Mesothelial cell of epicardium (in vitro differentiated cells): ENCODE data around the gene CYB561. TPM values are rescaled to one million over a fixed set of nuclear protein-coding genes. Genes with fewer than 3 reads are reported as not detected.

ENCODE experiments used
- DNase-seq, 2 experiments: peaks; one replicate each; pipeline ENCODE4 v3.0.0; 2021; ENCODE audit warnings: low spot score in 2 of 2; ENCODE audit not compliant: unreplicated experiment in 2 of 2
- H3K27ac Mint-ChIP-seq: 2 replicates; pipeline ENCODE4 v1.8.0; 2021; ENCODE audit warnings: mixed read lengths
- H3K27me3 Mint-ChIP-seq: 2 replicates; pipeline ENCODE4 v1.8.0; 2021; ENCODE audit warnings: low read depth, mixed read lengths
- H3K36me3 Mint-ChIP-seq: 2 replicates; pipeline ENCODE4 v1.8.0; 2021; ENCODE audit warnings: mixed read lengths
- H3K4me1 Mint-ChIP-seq: 2 replicates; pipeline ENCODE4 v1.8.0; 2021; ENCODE audit warnings: mixed read lengths
- H3K4me3 Mint-ChIP-seq: 2 replicates; pipeline ENCODE4 v1.8.0; 2021; ENCODE audit warnings: mild to moderate bottlenecking, moderate library complexity, mixed read lengths
- H3K9me3 Mint-ChIP-seq: 2 replicates; pipeline ENCODE4 v1.8.0; 2021; ENCODE audit warnings: mixed read lengths
- total RNA-seq: library from RNA; stranded (reverse); gene quantifications from 3 replicates; pipeline ENCODE4 v1.2.1, GENCODE V29; 2021
- TF ChIP-seq, protein P1 (sequence below): fragments of 200-600 bp; sonication (generic); IDR thresholded peaks from one replicate; pipeline ENCODE4 v1.5.0; 2021; ENCODE audit warnings: antibody characterized with exemption; ENCODE audit not compliant: unreplicated experiment

The CYB561 gene
- total RNA-seq, 1 donor from 2014 or later, result 21.5 TPM

DNA sequence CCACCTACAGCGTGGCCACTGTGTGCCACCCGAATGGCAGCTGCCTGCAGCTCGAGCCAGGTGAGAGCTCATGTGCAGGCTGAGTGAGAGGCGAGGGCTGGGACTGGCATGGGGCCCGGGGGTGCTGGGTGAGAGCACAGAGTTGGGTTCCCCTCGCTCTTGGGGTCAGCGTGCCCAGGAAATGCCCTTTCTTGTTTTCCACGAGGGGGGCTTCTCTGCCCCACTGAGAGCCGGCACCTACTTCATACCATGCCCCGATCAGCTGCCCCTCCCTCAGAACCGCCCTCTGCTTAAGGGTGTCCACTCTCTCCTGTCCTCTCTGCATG lies 40.9 kb upstream of the CYB561 start:
- DNase-seq, result no peak
- TF ChIP-seq, protein P1, sequence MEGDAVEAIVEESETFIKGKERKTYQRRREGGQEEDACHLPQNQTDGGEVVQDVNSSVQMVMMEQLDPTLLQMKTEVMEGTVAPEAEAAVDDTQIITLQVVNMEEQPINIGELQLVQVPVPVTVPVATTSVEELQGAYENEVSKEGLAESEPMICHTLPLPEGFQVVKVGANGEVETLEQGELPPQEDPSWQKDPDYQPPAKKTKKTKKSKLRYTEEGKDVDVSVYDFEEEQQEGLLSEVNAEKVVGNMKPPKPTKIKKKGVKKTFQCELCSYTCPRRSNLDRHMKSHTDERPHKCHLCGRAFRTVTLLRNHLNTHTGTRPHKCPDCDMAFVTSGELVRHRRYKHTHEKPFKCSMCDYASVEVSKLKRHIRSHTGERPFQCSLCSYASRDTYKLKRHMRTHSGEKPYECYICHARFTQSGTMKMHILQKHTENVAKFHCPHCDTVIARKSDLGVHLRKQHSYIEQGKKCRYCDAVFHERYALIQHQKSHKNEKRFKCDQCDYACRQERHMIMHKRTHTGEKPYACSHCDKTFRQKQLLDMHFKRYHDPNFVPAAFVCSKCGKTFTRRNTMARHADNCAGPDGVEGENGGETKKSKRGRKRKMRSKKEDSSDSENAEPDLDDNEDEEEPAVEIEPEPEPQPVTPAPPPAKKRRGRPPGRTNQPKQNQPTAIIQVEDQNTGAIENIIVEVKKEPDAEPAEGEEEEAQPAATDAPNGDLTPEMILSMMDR, result no peak
- H3K36me3 Mint-ChIP-seq, result no peaks in the 10 kb centered on the region
- no peak overlapping the region for H3K4me3 Mint-ChIP-seq
- peaks cover 18% of the 10 kb centered on the region for H3K27me3 Mint-ChIP-seq
- no peaks in the 10 kb centered on the region for H3K4me1 Mint-ChIP-seq
- H3K9me3 Mint-ChIP-seq, result no peaks in the 10 kb centered on the region
- no peak overlapping the region for H3K27ac Mint-ChIP-seq

GRCh38 chr17:63486317-63487013 lies 40.4 kb upstream of the CYB561 start:
- Mint-ChIP-seq H3K9me3 (no peaks in the 10 kb centered on the region), H3K27ac (no peak overlapping the region), H3K4me3 (no peak overlapping the region), H3K27me3 (peaks cover 13% of the 10 kb centered on the region), H3K4me1 (no peaks in the 10 kb centered on the region), H3K36me3 (no peaks in the 10 kb centered on the region)
- TF ChIP-seq, protein P1, result no peak
- DNase-seq, result no peak

DNA sequence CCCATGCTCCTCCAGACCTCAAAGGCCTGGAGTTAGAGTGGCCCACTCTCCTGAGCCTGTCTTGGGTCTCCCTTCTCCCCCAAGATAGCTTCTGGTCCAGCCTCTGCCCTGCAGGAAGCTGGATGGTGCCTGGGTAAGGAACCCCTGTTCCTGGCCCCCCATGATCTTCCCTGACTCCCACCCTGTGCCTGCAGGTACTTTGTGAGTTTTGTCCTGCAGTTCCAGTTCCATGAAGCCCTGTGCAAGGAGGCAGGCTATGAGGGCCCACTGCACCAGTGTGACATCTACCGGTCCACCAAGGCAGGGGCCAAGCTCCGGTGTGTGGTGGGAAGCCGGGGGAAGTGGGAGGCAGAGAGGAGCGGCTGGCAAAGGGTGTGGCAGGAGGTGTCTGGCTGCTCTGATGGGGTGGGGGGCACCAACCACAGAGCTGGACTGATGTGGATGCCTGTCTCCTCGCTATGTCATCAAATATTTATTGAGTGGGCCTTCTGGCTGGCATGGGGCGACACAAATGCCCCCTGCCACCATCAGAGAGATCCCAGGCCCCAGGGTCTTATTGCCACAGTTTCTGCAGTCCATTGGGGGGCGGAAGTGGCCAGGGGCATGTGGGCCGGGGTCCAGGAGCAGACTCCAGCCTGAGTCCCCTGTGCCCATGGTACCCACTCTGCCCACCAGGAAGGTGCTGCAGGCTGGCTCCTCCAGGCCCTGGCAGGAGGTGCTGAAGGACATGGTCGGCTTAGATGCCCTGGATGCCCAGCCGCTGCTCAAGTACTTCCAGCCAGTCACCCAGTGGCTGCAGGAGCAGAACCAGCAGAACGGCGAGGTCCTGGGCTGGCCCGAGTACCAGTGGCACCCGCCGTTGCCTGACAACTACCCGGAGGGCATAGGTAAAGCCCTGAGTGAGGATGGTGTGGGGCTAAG lies 37.8 kb upstream of the CYB561 start:
- TF ChIP-seq, protein P1, result no peak
- Mint-ChIP-seq H3K4me3 (no peak overlapping the region), H3K27me3 (peaks cover 10% of the 10 kb centered on the region), H3K4me1 (peaks cover under 1% of the 10 kb centered on the region), H3K27ac (no peak overlapping the region), H3K36me3 (no peaks in the 10 kb centered on the region), H3K9me3 (no peaks in the 10 kb centered on the region)
- DNase-seq, result no peak

- TF ChIP-seq, protein P1, result no peak
- H3K9me3 Mint-ChIP-seq, result no peaks in the 10 kb centered on the region
- H3K27me3 Mint-ChIP-seq, result peaks cover 16% of the 10 kb centered on the region
- no peak overlapping the region for H3K4me3 Mint-ChIP-seq
- no peak for DNase-seq
- no peaks in the 10 kb centered on the region for H3K36me3 Mint-ChIP-seq
- no peak overlapping the region for H3K27ac Mint-ChIP-seq
- H3K4me1 Mint-ChIP-seq, result peaks cover 3% of the 10 kb centered on the region
Observed at GRCh38 chr17:63483038-63483437, 36.9 kb upstream of the CYB561 start.

DNA sequence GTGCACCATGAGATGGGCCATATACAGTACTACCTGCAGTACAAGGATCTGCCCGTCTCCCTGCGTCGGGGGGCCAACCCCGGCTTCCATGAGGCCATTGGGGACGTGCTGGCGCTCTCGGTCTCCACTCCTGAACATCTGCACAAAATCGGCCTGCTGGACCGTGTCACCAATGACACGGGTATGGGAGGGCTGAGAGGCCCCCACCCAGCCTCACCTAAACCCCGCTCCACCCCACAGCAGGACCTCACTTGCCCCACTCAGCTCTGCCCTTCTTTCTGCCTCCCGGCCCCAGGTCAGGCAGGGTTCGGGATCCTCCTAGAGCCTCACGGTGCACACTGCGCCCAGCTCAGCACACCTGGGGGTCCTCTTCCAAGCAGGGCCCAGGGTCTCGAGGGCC lies 36.4 kb upstream of the CYB561 start:
- no peaks in the 10 kb centered on the region for H3K9me3 Mint-ChIP-seq
- H3K36me3 Mint-ChIP-seq, result no peaks in the 10 kb centered on the region
- no peak for DNase-seq
- TF ChIP-seq, protein P1, result no peak
- H3K4me1 Mint-ChIP-seq, result peaks cover 7% of the 10 kb centered on the region
- peaks cover 21% of the 10 kb centered on the region for H3K27me3 Mint-ChIP-seq
- H3K27ac Mint-ChIP-seq, result no peak overlapping the region
- H3K4me3 Mint-ChIP-seq, result no peak overlapping the region
